Mucosa of stomach (tissue), 1 donor: Measurements from ENCODE around the gene LPAR2.

Source experiments
- H3K27me3 ChIP-seq: one replicate; pipeline ENCODE4 v1.7.0; 2013; ENCODE audit warnings: mild to moderate bottlenecking, low read length; ENCODE audit not compliant: control insufficient read depth, insufficient read depth
- H3K36me3 ChIP-seq: one replicate; pipeline ENCODE4 v1.7.0; 2013; ENCODE audit warnings: low read length; ENCODE audit not compliant: control insufficient read depth, insufficient read depth
- H3K4me1 ChIP-seq: one replicate; pipeline ENCODE4 v1.7.0; 2013; ENCODE audit warnings: mild to moderate bottlenecking, low read length; ENCODE audit not compliant: control insufficient read depth, insufficient read depth
- H3K4me3 ChIP-seq: one replicate; pipeline ENCODE4 v1.7.0; 2013; ENCODE audit warnings: low read length
- H3K9ac ChIP-seq: one replicate; pipeline ENCODE4 v1.7.0; 2013; ENCODE audit warnings: mild to moderate bottlenecking, low read length, moderate library complexity
- H3K9me3 ChIP-seq: one replicate; pipeline ENCODE4 v1.7.0; 2013; ENCODE audit warnings: mild to moderate bottlenecking, low read length, moderate library complexity; ENCODE audit not compliant: control insufficient read depth
- donor health status: Pancreatic carcinoma.

Gene LPAR2

GRCh38 chr19:19634516-19635312, 6.7 kb upstream of the LPAR2 start:
- H3K4me1 ChIP-seq, result no peaks in the 10 kb centered on the region
- no peaks in the 10 kb centered on the region for H3K27me3 ChIP-seq
- H3K4me3 ChIP-seq, result no peak overlapping the region
- H3K36me3 ChIP-seq, result no peaks in the 10 kb centered on the region
- H3K9ac ChIP-seq, result no peak overlapping the region
- H3K9me3 ChIP-seq, result no peaks in the 10 kb centered on the region

- Histone ChIP-seq H3K4me3 (no peak overlapping the region), H3K9me3 (no peaks in the 10 kb centered on the region), H3K4me1 (no peaks in the 10 kb centered on the region), H3K36me3 (no peaks in the 10 kb centered on the region), H3K27me3 (no peaks in the 10 kb centered on the region), H3K9ac (no peak overlapping the region)
Observed at GRCh38 chr19:19633711-19634515, 5.9 kb upstream of the LPAR2 start.

- Histone ChIP-seq H3K4me3 (no peak overlapping the region), H3K9me3 (no peaks in the 10 kb centered on the region), H3K27me3 (no peaks in the 10 kb centered on the region), H3K36me3 (no peaks in the 10 kb centered on the region), H3K9ac (no peak overlapping the region), H3K4me1 (peaks cover under 1% of the 10 kb centered on the region)
Observed at GRCh38 chr19:19632661-19633060, 4.6 kb upstream of the LPAR2 start.

DNA sequence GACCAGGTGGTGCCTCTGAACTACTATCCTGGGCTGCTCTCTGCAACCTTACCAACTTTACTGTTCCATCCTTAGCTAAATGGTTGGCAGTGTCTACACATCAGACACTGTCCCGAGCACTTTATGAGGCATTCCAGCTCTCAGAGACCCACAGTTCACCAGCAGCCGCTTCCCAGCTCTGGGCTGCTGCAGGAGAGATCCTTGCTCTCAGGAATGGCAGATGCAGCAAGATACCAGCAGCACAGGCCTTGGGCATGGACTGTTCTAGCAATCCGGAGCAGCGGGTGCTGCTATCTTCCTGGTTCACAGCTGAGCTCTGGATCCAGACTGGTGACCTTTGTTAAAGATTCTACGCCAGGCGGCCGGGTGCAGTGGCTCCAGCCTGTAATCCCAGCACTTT, 3.3 kb upstream of the LPAR2 start:
- no peak overlapping the region for H3K9ac ChIP-seq
- peaks cover 13% of the 10 kb centered on the region for H3K4me1 ChIP-seq
- H3K4me3 ChIP-seq, result no peak overlapping the region
- H3K9me3 ChIP-seq, result no peaks in the 10 kb centered on the region
- H3K36me3 ChIP-seq, result no peaks in the 10 kb centered on the region
- no peaks in the 10 kb centered on the region for H3K27me3 ChIP-seq

- no peaks in the 10 kb centered on the region for H3K9me3 ChIP-seq
- H3K9ac ChIP-seq, result no peak overlapping the region
- H3K4me1 ChIP-seq, result peaks cover 13% of the 10 kb centered on the region
- H3K27me3 ChIP-seq, result no peaks in the 10 kb centered on the region
- H3K36me3 ChIP-seq, result no peaks in the 10 kb centered on the region
- no peak overlapping the region for H3K4me3 ChIP-seq
Observed at GRCh38 chr19:19630426-19630825, 2.4 kb upstream of the LPAR2 start.

DNA sequence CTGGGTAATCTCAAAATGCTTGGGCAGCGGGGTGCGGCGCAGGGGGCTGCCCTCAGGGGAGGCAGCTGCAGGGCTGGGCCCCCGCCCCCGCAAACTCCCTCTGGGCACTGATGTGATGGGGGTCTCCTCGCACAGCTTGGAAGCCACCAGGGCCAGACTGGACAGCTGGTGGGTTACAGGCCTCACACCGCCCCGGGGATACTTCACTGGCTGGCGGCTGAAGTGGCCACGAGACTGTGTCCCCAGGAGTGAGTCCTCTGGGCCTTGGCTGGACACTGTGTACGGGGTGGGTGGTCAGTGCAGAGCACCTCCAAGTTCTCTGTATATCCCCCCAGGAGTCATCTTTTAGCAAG, 2.0 kb upstream of the LPAR2 start:
- Histone ChIP-seq H3K4me1 (peaks cover 13% of the 10 kb centered on the region), H3K36me3 (no peaks in the 10 kb centered on the region)

DNA sequence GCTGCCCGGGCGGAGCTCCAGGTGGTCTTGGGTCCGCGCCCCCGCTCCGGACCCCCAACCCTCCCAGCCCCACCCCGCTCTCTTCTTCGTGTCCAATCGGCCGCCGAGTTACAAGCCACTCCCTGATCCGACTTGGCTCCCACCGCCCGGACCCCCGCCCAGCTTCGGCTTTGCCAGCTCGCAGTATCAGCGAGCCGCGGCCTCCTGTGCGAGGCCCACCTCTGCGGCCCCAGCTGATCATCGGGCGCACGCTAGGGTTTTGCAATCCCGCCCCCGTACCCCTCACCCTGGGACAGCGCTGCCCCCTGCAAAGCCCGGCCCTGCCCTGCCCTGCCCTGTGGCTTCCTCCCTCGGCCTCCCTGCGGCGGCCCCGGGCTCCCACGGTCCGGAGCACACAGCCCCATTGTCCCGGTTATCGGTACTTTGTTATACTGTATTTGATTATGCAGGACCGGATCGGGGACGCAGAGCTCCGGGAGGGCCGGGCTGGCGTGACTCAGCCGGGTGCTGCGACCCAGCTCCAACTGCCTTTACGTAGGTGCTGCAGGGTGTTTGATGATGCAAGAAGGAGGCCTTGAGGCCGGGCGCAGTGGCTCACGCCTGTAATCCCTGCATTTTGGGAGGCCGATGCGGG, 598 bp upstream of the LPAR2 start:
- no peaks in the 10 kb centered on the region for H3K27me3 ChIP-seq
- H3K4me1 ChIP-seq, result peaks cover 13% of the 10 kb centered on the region
- H3K36me3 ChIP-seq, result no peaks in the 10 kb centered on the region
- H3K4me3 ChIP-seq, result no peak overlapping the region
- H3K9ac ChIP-seq, result peak overlapping the region; percentile 75
- no peaks in the 10 kb centered on the region for H3K9me3 ChIP-seq

More for the DNA sequence above, 2.0 kb upstream of the LPAR2 start:
- no peak overlapping the region for H3K4me3 ChIP-seq
- no peaks in the 10 kb centered on the region for H3K27me3 ChIP-seq
- no peak overlapping the region for H3K9ac ChIP-seq
- H3K9me3 ChIP-seq, result no peaks in the 10 kb centered on the region

GRCh38 chr19:19626516-19627472, 1.2 kb downstream of the LPAR2 start:
- H3K4me3 ChIP-seq, result peak overlapping the region; percentile 46
- peak overlapping the region; percentile 84 for H3K9ac ChIP-seq
- H3K9me3 ChIP-seq, result no peaks in the 10 kb centered on the region
- no peaks in the 10 kb centered on the region for H3K27me3 ChIP-seq
- no peaks in the 10 kb centered on the region for H3K36me3 ChIP-seq
- peaks cover 13% of the 10 kb centered on the region for H3K4me1 ChIP-seq

DNA sequence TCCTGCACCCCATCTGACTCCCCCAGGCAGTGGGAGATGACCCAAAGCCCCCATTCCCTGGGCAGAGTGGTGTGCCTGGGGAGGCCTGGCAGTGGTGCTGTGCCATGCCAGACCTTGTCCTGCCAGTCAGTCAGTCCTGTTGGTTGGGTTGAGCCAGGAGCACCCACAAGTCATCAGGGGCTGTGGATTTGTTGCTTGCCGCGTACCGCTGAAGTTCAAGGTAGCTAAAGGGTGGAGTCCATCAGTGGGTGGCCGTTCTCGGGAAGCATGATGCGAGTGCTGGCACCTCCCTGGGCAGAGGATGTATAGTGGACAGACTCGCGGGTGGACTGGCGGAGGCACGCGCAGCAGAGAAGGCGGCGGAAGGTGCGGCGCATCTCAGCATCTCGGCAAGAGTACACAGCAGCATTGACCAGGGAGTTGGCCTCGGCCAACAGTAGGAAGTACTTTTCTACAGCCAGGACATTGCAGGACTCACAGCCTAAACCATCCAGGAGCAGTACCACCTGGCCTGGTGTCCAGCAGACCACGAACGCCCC, 3.9 kb downstream of the LPAR2 start:
- Histone ChIP-seq H3K9me3 (no peaks in the 10 kb centered on the region), H3K4me3 (no peak overlapping the region), H3K36me3 (no peaks in the 10 kb centered on the region), H3K4me1 (peaks cover 18% of the 10 kb centered on the region), H3K9ac (no peak overlapping the region), H3K27me3 (no peaks in the 10 kb centered on the region)

DNA sequence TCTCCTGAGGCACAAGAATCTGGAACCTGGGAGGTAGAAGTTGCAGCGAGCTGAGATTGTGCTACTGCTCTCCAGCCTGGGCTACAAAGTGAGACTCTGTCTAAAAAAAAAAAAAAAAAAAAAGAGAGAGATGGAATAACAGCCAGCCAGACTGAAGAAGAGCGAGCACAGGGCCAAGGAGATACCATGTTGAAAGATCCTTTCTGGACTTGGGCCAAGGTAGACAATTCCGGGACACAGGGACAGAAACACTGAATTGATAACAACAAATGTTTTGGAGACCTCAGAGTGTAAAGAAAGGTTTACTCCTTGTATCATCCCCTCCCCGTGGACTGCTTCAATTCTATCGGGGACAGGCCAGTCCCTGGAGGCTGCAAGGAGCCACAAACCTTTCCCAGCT, 4.6 kb downstream of the LPAR2 start:
- no peak overlapping the region for H3K4me3 ChIP-seq
- no peak overlapping the region for H3K9ac ChIP-seq

GRCh38 chr19:19619849-19620210, 8.2 kb downstream of the LPAR2 start:
- H3K9me3 ChIP-seq, result no peaks in the 10 kb centered on the region
- no peak overlapping the region for H3K4me3 ChIP-seq
- no peak overlapping the region for H3K9ac ChIP-seq
- no peaks in the 10 kb centered on the region for H3K27me3 ChIP-seq
- H3K36me3 ChIP-seq, result no peaks in the 10 kb centered on the region
- H3K4me1 ChIP-seq, result peaks cover 22% of the 10 kb centered on the region

More for the DNA sequence above, 4.6 kb downstream of the LPAR2 start:
- Histone ChIP-seq H3K36me3 (no peaks in the 10 kb centered on the region), H3K9me3 (no peaks in the 10 kb centered on the region), H3K27me3 (no peaks in the 10 kb centered on the region), H3K4me1 (peaks cover 23% of the 10 kb centered on the region)
